Measurements from ENCODE around the gene WDR6.
"Not testable (repeated sequence)": the region's sequence is repeated elsewhere in the genome, so short reads cannot be mapped to it uniquely, and the experiment has no call there.

WDR6 gene

GRCh38 chr3:49005998-49006397, 1.2 kb upstream of the WDR6 start:
- Histone ChIP-seq H3K9me3 (ENCODE audit: control insufficient read depth in 2 of 2, low read length in 2 of 2) (no peaks in the 10 kb centered on the region), H3K4me1 (ENCODE audit: control insufficient read depth, insufficient read depth, low read length) (peaks cover 18% of the 10 kb centered on the region), H3K27ac (ENCODE audit: low read length) (peak overlapping the region; percentile 97), H3K27me3 (ENCODE audit: control insufficient read depth in 1 of 2, insufficient read depth in 2 of 2, low read length in 2 of 2) (no peaks in the 10 kb centered on the region), H3K36me3 (ENCODE audit: control insufficient read depth in 2 of 2, insufficient read depth in 2 of 2, low read length in 2 of 2) (peaks cover 0 to 7% of the 10 kb centered on the region in 2 donors), H3K4me3 (ENCODE audit: low read length in 2 of 2) (peak overlapping the region in 1 of 2 donors; percentile 95), H3K9ac (ENCODE audit: low read length in 2 of 2) (peak overlapping the region; percentile 91 to 94)

DNA sequence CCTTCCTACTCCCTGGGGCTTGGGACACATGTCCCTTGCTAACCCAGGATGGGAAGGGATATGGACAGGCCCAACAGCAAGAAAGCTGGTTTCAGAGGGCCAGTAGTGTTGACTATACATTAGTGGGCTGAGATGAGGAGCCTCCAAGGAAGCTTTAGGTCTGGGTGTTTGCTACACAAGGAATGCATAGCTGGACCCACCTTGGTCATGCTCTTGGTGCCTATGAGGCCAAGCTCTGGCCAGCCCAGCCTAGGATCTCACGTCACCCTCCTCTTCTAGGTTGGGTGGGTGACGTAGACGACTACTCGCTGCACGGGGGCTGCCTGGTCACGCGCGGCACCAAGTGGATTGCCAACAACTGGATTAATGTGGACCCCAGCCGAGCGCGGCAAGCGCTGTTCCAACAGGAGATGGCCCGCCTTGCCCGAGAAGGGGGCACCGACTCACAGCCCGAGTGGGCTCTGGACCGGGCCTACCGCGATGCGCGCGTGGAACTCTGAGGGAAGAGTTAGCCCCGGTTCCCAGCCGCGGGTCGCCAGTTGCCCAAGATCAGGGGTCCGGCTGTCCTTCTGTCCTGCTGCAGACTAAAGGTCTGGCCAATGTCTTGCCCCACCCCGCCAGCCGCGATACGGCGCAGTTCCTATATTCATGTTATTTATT, 653 bp upstream of the WDR6 start:
- H3K36me3 ChIP-seq (ENCODE audit: control insufficient read depth in 2 of 2, insufficient read depth in 2 of 2, low read length in 2 of 2) = peaks cover 0 to 7% of the 10 kb centered on the region in 2 donors

DNA sequence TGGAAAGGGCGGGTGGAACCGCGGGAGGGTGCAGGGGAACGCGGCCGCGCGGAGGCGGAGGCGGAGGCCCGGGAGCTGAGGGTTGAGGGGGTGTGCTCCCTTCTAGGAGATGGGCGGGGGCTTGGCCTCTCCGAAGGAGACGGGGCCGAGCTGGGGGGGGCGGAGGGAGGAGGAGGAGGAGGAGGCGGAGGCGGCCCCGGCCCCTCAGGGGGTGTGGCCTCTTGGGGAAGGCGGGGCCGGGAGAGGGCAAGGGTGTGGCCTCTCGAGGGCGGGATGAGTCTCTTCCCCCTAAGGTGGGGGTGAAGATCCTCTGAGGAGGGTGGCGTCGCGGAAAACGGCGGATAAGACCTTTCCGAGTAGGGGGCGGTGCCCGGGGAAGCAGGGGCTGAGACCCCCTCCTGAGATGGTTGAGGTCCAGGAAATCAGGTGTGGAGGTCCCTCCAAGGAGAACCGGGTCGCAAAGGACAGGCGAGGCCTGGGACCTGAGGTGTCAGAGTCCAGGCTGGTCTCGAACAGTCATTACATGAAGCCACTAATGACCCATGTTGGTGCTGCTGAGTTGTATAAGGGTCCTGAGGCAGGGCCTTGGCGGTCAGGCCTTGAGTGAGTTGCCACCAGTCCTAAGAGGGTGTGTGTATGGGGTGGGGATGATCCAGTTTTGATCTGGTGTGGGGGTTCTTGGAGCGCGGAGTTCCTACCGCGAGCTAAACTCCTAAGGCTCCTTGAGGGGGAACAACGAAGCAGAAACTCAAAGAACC, 759 bp downstream of the WDR6 start:
- Histone ChIP-seq H3K9ac (ENCODE audit: low read length in 2 of 2) (peak overlapping the region; percentile 92 to 94), H3K27ac (ENCODE audit: low read length) (peak overlapping the region; percentile 97), H3K4me3 (ENCODE audit: low read length in 2 of 2) (peak overlapping the region; percentile 90 to 95), H3K36me3 (ENCODE audit: control insufficient read depth in 2 of 2, insufficient read depth in 2 of 2, low read length in 2 of 2) (peaks cover 9 to 17% of the 10 kb centered on the region in 2 donors), H3K27me3 (ENCODE audit: control insufficient read depth in 1 of 2, insufficient read depth in 2 of 2, low read length in 2 of 2) (no peaks in the 10 kb centered on the region), H3K9me3 (ENCODE audit: control insufficient read depth in 2 of 2, low read length in 2 of 2) (no peaks in the 10 kb centered on the region), H3K4me1 (ENCODE audit: control insufficient read depth, insufficient read depth, low read length) (peaks cover 26% of the 10 kb centered on the region)

More for the DNA sequence above, 653 bp upstream of the WDR6 start:
- peak overlapping the region; percentile 91 to 94 for H3K9ac ChIP-seq (ENCODE audit: low read length in 2 of 2)
- H3K27me3 ChIP-seq (ENCODE audit: control insufficient read depth in 1 of 2, insufficient read depth in 2 of 2, low read length in 2 of 2) = no peaks in the 10 kb centered on the region
- H3K4me1 ChIP-seq (ENCODE audit: control insufficient read depth, insufficient read depth, low read length) = peaks cover 18% of the 10 kb centered on the region
- H3K9me3 ChIP-seq (ENCODE audit: control insufficient read depth in 2 of 2, low read length in 2 of 2) = no peaks in the 10 kb centered on the region
- H3K27ac ChIP-seq (ENCODE audit: low read length) = peak overlapping the region; percentile 97
- H3K4me3 ChIP-seq (ENCODE audit: low read length in 2 of 2) = peak overlapping the region; percentile 90 to 95

- peaks cover 13 to 18% of the 10 kb centered on the region in 2 donors for H3K36me3 ChIP-seq (ENCODE audit: control insufficient read depth in 2 of 2, insufficient read depth in 2 of 2, low read length in 2 of 2)
- H3K4me3 ChIP-seq (ENCODE audit: low read length in 2 of 2) = peak overlapping the region in 1 of 2 donors; percentile 95
- not testable (repeated sequence) for H3K9me3 ChIP-seq (ENCODE audit: control insufficient read depth in 2 of 2, low read length in 2 of 2); H3K27me3 ChIP-seq (ENCODE audit: control insufficient read depth in 1 of 2, insufficient read depth in 2 of 2, low read length in 2 of 2); H3K9ac ChIP-seq (ENCODE audit: low read length in 2 of 2)
- H3K27ac ChIP-seq (ENCODE audit: low read length) = peak overlapping the region; percentile 97
- H3K4me1 ChIP-seq (ENCODE audit: control insufficient read depth, insufficient read depth, low read length) = peaks cover 28% of the 10 kb centered on the region
These were observed 1.4 kb downstream of the WDR6 start for GRCh38 chr3:49008627-49009026.

GRCh38 chr3:49009396-49009795, 2.2 kb downstream of the WDR6 start:
- Histone ChIP-seq H3K27me3 (ENCODE audit: control insufficient read depth in 1 of 2, insufficient read depth in 2 of 2, low read length in 2 of 2) (no peaks in the 10 kb centered on the region), H3K9me3 (ENCODE audit: control insufficient read depth in 2 of 2, low read length in 2 of 2) (no peaks in the 10 kb centered on the region), H3K36me3 (ENCODE audit: control insufficient read depth in 2 of 2, insufficient read depth in 2 of 2, low read length in 2 of 2) (peaks cover 16 to 23% of the 10 kb centered on the region in 2 donors), H3K27ac (ENCODE audit: low read length) (no peak overlapping the region), H3K9ac (ENCODE audit: low read length in 2 of 2) (no peak overlapping the region), H3K4me1 (ENCODE audit: control insufficient read depth, insufficient read depth, low read length) (peaks cover 28% of the 10 kb centered on the region), H3K4me3 (ENCODE audit: low read length in 2 of 2) (no peak overlapping the region)

- H3K4me1 ChIP-seq (ENCODE audit: control insufficient read depth, insufficient read depth, low read length) = peaks cover 27% of the 10 kb centered on the region
- H3K9me3 ChIP-seq (ENCODE audit: control insufficient read depth in 2 of 2, low read length in 2 of 2) = no peaks in the 10 kb centered on the region
- H3K27ac ChIP-seq (ENCODE audit: low read length) = no peak overlapping the region
- no peak overlapping the region for H3K9ac ChIP-seq (ENCODE audit: low read length in 2 of 2)
- H3K27me3 ChIP-seq (ENCODE audit: control insufficient read depth in 1 of 2, insufficient read depth in 2 of 2, low read length in 2 of 2) = no peaks in the 10 kb centered on the region
- peaks cover 37 to 43% of the 10 kb centered on the region in 2 donors for H3K36me3 ChIP-seq (ENCODE audit: control insufficient read depth in 2 of 2, insufficient read depth in 2 of 2, low read length in 2 of 2)
- no peak overlapping the region for H3K4me3 ChIP-seq (ENCODE audit: low read length in 2 of 2)
These were observed 5.3 kb downstream of the WDR6 start for GRCh38 chr3:49012441-49013017.

DNA sequence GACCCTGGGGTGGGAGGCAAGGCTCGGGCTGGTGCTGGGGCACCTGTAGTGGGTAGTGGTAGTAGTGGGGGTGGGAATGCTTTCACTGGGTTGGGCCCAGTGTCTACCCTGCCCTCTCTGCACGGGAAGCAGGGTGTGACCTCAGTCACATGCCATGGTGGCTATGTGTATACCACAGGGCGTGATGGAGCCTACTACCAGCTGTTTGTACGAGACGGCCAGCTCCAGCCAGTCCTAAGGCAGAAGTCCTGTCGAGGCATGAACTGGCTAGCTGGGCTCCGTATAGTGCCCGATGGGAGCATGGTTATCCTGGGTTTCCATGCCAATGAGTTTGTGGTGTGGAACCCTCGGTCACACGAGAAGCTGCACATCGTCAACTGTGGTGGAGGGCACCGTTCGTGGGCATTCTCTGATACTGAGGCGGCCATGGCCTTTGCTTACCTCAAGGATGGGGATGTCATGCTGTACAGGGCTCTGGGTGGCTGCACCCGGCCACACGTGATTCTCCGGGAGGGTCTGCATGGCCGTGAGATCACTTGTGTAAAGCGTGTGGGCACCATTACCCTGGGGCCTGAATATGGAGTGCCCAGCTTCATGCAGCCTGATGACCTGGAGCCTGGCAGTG, 6.0 kb downstream of the WDR6 start:
- Histone ChIP-seq H3K27me3 (ENCODE audit: control insufficient read depth in 1 of 2, insufficient read depth in 2 of 2, low read length in 2 of 2) (no peaks in the 10 kb centered on the region), H3K9ac (ENCODE audit: low read length in 2 of 2) (no peak overlapping the region), H3K4me1 (ENCODE audit: control insufficient read depth, insufficient read depth, low read length) (peaks cover 29% of the 10 kb centered on the region), H3K36me3 (ENCODE audit: control insufficient read depth in 2 of 2, insufficient read depth in 2 of 2, low read length in 2 of 2) (peaks cover 37 to 43% of the 10 kb centered on the region in 2 donors), H3K9me3 (ENCODE audit: control insufficient read depth in 2 of 2, low read length in 2 of 2) (no peaks in the 10 kb centered on the region), H3K27ac (ENCODE audit: low read length) (no peak overlapping the region), H3K4me3 (ENCODE audit: low read length in 2 of 2) (no peak overlapping the region)

GRCh38 chr3:49013738-49014660, 6.8 kb downstream of the WDR6 start:
- Histone ChIP-seq H3K9me3 (ENCODE audit: control insufficient read depth in 2 of 2, low read length in 2 of 2) (no peaks in the 10 kb centered on the region), H3K27me3 (ENCODE audit: control insufficient read depth in 1 of 2, insufficient read depth in 2 of 2, low read length in 2 of 2) (no peaks in the 10 kb centered on the region), H3K36me3 (ENCODE audit: control insufficient read depth in 2 of 2, insufficient read depth in 2 of 2, low read length in 2 of 2) (peaks cover 37 to 43% of the 10 kb centered on the region in 2 donors), H3K27ac (ENCODE audit: low read length) (no peak overlapping the region), H3K4me1 (ENCODE audit: control insufficient read depth, insufficient read depth, low read length) (peaks cover 33% of the 10 kb centered on the region), H3K4me3 (ENCODE audit: low read length in 2 of 2) (no peak overlapping the region), H3K9ac (ENCODE audit: low read length in 2 of 2) (no peak overlapping the region)

DNA sequence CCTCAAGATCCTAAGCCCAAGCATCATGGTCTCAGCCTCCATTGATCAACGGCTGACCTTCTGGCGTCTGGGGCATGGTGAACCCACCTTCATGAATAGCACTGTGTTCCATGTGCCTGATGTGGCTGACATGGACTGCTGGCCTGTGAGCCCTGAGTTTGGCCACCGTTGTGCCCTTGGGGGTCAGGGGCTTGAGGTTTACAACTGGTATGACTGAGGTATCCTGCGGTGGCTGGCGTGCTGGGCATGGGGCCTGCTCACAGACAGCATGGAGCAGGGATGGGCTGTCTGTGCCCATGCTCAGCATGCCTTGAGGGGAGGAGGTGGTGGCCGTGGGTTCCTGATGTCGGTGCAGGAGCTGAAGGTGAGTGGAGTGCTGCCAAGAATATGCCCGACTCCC, 7.9 kb downstream of the WDR6 start:
- no peaks in the 10 kb centered on the region for H3K27me3 ChIP-seq (ENCODE audit: control insufficient read depth in 1 of 2, insufficient read depth in 2 of 2, low read length in 2 of 2)
- H3K36me3 ChIP-seq (ENCODE audit: control insufficient read depth in 2 of 2, insufficient read depth in 2 of 2, low read length in 2 of 2) = peaks cover 37 to 40% of the 10 kb centered on the region in 2 donors
- peaks cover 38% of the 10 kb centered on the region for H3K4me1 ChIP-seq (ENCODE audit: control insufficient read depth, insufficient read depth, low read length)

DNA sequence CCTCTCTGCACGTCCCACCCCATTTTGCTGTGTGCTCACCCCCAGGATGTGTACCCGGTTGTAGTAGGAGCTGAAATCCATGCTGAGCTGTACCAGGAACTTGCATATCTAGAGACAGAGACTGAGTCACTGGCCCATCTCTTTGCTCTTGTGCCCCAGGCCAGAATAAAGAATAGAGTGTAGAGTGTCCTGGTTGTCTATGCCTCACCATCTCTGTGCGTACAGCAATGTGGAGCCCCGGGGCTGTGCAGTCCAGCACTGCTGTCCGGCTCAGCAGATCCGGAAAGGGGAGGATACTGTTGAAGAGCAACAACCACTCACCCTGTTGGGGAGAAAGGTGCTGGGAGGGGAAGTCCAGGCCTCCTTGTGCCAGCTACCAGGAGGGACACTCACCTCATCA, 8.6 kb downstream of the WDR6 start:
- H3K27ac ChIP-seq (ENCODE audit: low read length) = no peak overlapping the region
- H3K4me3 ChIP-seq (ENCODE audit: low read length in 2 of 2) = no peak overlapping the region
- H3K9me3 ChIP-seq (ENCODE audit: control insufficient read depth in 2 of 2, low read length in 2 of 2) = no peaks in the 10 kb centered on the region
- no peak overlapping the region for H3K9ac ChIP-seq (ENCODE audit: low read length in 2 of 2)
- peaks cover 45% of the 10 kb centered on the region for H3K4me1 ChIP-seq (ENCODE audit: control insufficient read depth, insufficient read depth, low read length)
- H3K27me3 ChIP-seq (ENCODE audit: control insufficient read depth in 1 of 2, insufficient read depth in 2 of 2, low read length in 2 of 2) = no peaks in the 10 kb centered on the region
- H3K36me3 ChIP-seq (ENCODE audit: control insufficient read depth in 2 of 2, insufficient read depth in 2 of 2, low read length in 2 of 2) = peaks cover 37 to 40% of the 10 kb centered on the region in 2 donors

More for the DNA sequence above, 7.9 kb downstream of the WDR6 start:
- Histone ChIP-seq H3K4me3 (ENCODE audit: low read length in 2 of 2) (no peak overlapping the region), H3K9ac (ENCODE audit: low read length in 2 of 2) (no peak overlapping the region), H3K9me3 (ENCODE audit: control insufficient read depth in 2 of 2, low read length in 2 of 2) (no peaks in the 10 kb centered on the region), H3K27ac (ENCODE audit: low read length) (no peak overlapping the region)
